ENCODE results near the gene IPO11. TPM values are rescaled to one million over a fixed set of nuclear protein-coding genes. Genes with fewer than 3 reads are reported as not detected.

Gene IPO11
- total and polyA plus RNA-seq, 2 donors, result 15.8 to 53.6 TPM

DNA sequence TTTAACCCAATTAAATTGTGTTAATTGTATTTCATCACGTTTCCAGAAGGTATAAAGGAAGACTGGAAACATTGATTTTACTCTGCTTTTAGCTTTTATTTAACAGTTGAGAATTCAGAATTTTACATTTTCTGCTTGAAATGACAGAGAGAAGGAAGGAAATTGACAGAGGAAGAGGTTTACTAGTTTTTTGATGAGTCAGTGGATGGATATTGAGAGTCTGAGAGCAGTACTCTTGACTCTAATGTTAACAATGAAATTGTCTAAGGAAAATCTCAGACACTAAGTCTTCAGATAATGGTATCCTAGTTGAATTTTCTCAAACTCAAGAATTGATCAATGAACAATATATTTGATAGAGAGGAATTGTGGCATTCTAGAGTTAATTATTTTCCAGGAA, 60.6 kb downstream of the IPO11 start:
- peaks cover 2% of the 10 kb centered on the region for H3K36me3 ChIP-seq (ENCODE audit: insufficient read depth)
- no peak overlapping the region for H3K27ac ChIP-seq (ENCODE audit: low read depth)
- WGBS, result 86% methylated on average over 1 of the region's 1 CpG
- no peaks in the 10 kb centered on the region for H3K4me1 ChIP-seq (ENCODE audit: insufficient read depth)
- no peak for DNase-seq (ENCODE audit: extremely low spot score)
- H3K4me3 ChIP-seq (ENCODE audit: low read depth, low read length), result no peak overlapping the region

DNA sequence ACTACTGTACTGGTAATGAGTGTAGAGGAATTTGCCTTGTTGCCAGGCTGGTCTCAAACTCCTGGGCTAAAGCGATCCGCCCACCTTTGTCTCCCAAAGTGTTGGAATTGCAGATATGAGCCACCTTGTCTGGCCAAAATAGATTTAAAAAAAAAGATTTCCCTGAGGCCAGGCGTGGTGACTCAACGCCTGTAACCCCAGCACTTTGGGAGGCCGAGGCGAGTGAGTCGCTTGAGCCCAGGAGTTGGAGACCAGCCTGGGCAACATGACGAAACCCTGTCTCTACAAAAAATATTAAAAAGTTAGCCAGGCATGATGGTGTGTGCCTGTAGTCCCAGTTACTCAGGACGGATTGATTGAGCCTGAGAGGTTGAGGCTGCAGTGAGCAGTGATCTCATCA, 62.5 kb downstream of the IPO11 start:
- Histone ChIP-seq H3K36me3 (ENCODE audit: insufficient read depth) (peaks cover 2% of the 10 kb centered on the region), H3K4me1 (ENCODE audit: insufficient read depth) (no peaks in the 10 kb centered on the region), H3K27ac (ENCODE audit: low read depth) (no peak overlapping the region), H3K4me3 (ENCODE audit: low read depth, low read length) (no peak overlapping the region)
- no peak for DNase-seq (ENCODE audit: extremely low spot score)
- WGBS, result 95% methylated on average over 9 of the region's 9 CpGs

DNA sequence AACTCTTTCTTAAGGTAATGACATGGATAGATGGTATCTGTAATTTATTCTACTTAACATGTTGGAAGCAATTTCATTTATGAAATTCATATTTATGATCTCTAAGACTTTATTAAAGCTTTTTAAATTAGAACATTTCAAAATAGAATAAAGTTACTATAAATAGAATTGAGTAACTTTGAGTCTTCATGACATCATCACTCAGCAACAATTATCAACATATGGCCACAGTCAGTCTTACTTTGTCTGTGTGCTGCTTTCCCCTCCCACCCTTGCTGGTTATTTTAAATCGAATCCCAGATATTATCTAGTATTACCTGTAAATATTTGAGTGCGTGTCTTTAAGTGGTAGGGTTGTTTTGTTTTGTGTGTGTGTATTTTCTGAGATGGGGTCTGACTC, 65.2 kb downstream of the IPO11 start:
- Histone ChIP-seq H3K4me3 (ENCODE audit: low read depth, low read length) (no peak overlapping the region), H3K4me1 (ENCODE audit: insufficient read depth) (no peaks in the 10 kb centered on the region), H3K36me3 (ENCODE audit: insufficient read depth) (peaks cover 2% of the 10 kb centered on the region), H3K27ac (ENCODE audit: low read depth) (no peak overlapping the region)
- WGBS, result 78% methylated on average over 2 of the region's 2 CpGs
- no peak for DNase-seq (ENCODE audit: extremely low spot score)

DNA sequence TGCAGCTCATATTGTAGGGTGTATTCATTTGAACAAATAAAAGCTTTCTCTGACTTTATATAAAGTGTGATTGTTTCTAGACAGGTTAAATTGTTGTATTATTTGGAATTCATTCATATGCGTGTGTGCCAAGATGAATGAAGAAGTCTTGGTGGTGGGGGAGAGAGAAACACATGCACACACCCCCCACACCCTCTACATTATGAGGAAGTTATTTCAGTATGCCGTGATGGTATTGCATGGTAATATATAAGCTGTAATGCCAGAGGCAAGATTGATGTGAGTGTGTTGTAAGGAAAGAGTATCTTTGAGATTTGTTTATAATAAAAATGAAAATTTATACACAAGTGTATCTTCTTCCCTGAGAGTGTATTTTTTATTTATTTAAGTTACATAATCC, 71.0 kb downstream of the IPO11 start:
- H3K4me1 ChIP-seq (ENCODE audit: insufficient read depth), result no peaks in the 10 kb centered on the region
- WGBS, result 55% methylated on average over 2 of the region's 2 CpGs
- no peak overlapping the region for H3K27ac ChIP-seq (ENCODE audit: low read depth)
- peaks cover 3% of the 10 kb centered on the region for H3K36me3 ChIP-seq (ENCODE audit: insufficient read depth)
- no peak overlapping the region for H3K4me3 ChIP-seq (ENCODE audit: low read depth, low read length)
- DNase-seq (ENCODE audit: extremely low spot score), result no peak

DNA sequence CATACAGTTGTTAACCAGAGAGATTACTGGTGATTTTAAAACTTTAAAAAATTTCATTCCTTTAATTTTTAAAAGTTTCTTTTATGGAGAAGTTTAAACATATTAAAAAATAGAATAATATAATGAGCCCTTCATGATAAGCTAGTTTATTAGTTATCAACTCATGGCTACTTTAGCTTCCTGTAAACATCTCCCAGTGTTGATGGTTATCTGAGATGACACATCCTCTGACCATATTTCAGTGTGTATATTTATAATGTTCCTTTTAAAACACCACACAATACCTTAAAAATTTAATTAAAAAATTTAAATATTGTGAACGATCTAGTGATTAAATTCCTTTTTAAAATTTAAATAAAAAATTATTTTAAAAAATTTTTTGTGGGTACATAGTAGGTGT, 74.1 kb downstream of the IPO11 start:
- Histone ChIP-seq H3K27ac (ENCODE audit: low read depth) (no peak overlapping the region), H3K36me3 (ENCODE audit: insufficient read depth) (peaks cover 3% of the 10 kb centered on the region), H3K4me1 (ENCODE audit: insufficient read depth) (no peaks in the 10 kb centered on the region), H3K4me3 (ENCODE audit: low read depth, low read length) (no peak overlapping the region)
- DNase-seq (ENCODE audit: extremely low spot score), result no peak
- 91% methylated on average over 1 of the region's 1 CpG for WGBS

DNA sequence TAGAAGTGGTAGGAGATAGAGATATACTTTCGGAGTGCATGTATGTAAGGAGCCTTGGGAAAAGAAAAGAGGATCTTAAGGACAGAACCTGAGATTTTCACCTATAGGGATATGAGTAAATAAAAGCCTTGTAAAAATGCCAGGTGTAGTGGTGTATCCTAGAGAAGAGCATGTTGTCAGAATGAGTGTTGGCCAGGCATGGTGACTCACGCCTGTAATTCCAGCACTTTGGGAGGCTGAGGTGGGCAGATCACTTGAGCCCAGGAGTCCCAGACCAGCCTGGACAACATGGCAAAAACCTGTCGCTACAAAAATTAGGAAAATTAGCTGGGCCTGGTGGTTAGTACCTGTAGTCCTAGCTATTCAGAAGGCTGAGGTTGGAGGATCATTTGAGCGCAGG, 76.0 kb downstream of the IPO11 start:
- H3K4me1 ChIP-seq (ENCODE audit: insufficient read depth), result no peaks in the 10 kb centered on the region
- H3K27ac ChIP-seq (ENCODE audit: low read depth), result no peak overlapping the region
- WGBS, result 96% methylated on average over 4 of the region's 4 CpGs
- no peak for DNase-seq (ENCODE audit: extremely low spot score)
- H3K4me3 ChIP-seq (ENCODE audit: low read depth, low read length), result no peak overlapping the region
- peaks cover 3% of the 10 kb centered on the region for H3K36me3 ChIP-seq (ENCODE audit: insufficient read depth)

DNA sequence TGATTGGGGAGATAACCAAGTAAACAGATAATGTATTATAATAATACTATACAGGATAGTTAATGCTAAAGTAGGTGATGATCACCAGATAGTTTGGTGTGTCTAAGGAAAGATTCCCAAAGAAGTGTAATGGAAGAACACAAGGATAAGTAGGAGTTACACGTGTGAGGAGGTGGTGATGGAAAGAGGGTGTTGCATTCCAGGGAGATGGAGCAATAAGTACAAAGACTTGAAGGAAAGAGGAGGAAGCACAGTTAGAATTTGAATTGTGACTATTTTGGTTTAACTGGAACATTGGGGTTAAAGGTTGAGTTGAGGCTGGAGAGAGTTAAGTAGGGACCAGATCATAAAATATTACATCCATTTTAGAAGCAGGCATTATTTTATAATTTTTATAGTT, 76.9 kb downstream of the IPO11 start:
- no peak for DNase-seq (ENCODE audit: extremely low spot score)
- no peak overlapping the region for H3K4me3 ChIP-seq (ENCODE audit: low read depth, low read length)
- H3K4me1 ChIP-seq (ENCODE audit: insufficient read depth), result no peaks in the 10 kb centered on the region
- H3K27ac ChIP-seq (ENCODE audit: low read depth), result no peak overlapping the region
- 58% methylated on average over 1 of the region's 1 CpG for WGBS
- H3K36me3 ChIP-seq (ENCODE audit: insufficient read depth), result peaks cover 3% of the 10 kb centered on the region

DNA sequence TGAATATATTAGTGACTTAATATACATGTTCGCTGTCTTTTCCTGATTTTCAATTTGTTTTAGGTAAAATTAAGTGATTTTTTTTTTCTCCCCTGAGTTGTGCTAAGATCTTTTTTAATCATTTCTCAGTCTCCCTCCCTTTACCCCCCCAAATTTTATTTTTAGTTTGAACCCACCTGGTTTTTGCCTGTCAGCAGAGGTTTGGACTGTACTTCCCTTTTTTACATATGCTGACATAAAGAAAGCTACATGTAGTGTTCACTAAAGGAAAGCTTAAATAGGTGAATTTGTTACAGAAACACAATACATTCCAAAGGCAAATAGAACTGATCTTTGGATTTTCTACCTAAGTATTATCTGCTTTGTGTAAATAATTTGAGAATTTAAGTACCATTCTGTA, 82.2 kb downstream of the IPO11 start:
- Histone ChIP-seq H3K36me3 (ENCODE audit: insufficient read depth) (no peaks in the 10 kb centered on the region), H3K27ac (ENCODE audit: low read depth) (no peak overlapping the region), H3K4me1 (ENCODE audit: insufficient read depth) (no peaks in the 10 kb centered on the region), H3K4me3 (ENCODE audit: low read depth, low read length) (no peak overlapping the region)
- DNase-seq (ENCODE audit: extremely low spot score), result no peak
- 100% methylated on average over 1 of the region's 1 CpG for WGBS

DNA sequence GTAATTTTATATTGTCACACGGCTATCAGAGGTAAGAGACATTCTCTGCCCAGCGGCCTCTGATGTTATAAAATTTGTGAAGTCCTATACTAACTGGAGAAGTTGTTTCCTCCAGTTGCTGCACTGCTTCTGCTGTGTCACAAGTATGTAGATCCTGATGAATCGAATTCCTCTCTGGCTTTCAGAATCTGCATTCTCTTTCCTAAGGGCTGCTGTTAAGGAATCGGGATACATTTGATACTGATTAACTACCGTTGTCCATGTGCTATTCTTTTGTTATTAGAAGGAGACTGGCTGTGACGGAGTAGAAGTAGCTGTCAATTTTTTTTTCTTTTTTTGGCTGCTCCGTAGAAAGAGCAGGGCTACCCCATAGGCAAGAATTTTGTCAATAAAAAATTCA, 84.3 kb downstream of the IPO11 start:
- 94% methylated on average over 7 of the region's 7 CpGs for WGBS
- no peaks in the 10 kb centered on the region for H3K4me1 ChIP-seq (ENCODE audit: insufficient read depth)

DNA sequence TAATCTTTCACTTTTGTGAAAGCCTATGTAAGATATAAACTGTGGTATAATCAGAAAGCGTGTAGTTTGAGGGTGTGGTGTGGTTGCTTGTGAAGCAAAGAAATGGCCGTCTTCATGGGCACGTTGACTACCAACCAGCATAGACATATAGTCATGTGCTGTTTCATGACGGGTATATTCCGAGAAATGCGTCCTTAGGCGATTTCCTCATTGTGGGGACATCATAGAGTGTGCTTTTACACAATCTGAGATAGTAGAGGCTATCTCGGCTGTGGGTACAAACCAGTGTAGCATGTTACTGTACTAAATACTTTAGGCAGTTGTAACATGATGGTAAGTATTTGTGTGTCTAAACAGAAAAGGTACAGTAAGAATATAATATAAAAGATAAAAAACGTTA, 86.4 kb downstream of the IPO11 start:
- H3K4me1 ChIP-seq (ENCODE audit: insufficient read depth), result no peaks in the 10 kb centered on the region
- 85% methylated on average over 9 of the region's 9 CpGs for WGBS
- H3K27ac ChIP-seq (ENCODE audit: low read depth), result no peak overlapping the region
- no peak for DNase-seq (ENCODE audit: extremely low spot score)
- no peak overlapping the region for H3K4me3 ChIP-seq (ENCODE audit: low read depth, low read length)
- H3K36me3 ChIP-seq (ENCODE audit: insufficient read depth), result no peaks in the 10 kb centered on the region

More for the DNA sequence above, 84.3 kb downstream of the IPO11 start:
- Histone ChIP-seq H3K36me3 (ENCODE audit: insufficient read depth) (no peaks in the 10 kb centered on the region), H3K27ac (ENCODE audit: low read depth) (no peak overlapping the region), H3K4me3 (ENCODE audit: low read depth, low read length) (no peak overlapping the region)
- DNase-seq (ENCODE audit: extremely low spot score), result no peak

DNA sequence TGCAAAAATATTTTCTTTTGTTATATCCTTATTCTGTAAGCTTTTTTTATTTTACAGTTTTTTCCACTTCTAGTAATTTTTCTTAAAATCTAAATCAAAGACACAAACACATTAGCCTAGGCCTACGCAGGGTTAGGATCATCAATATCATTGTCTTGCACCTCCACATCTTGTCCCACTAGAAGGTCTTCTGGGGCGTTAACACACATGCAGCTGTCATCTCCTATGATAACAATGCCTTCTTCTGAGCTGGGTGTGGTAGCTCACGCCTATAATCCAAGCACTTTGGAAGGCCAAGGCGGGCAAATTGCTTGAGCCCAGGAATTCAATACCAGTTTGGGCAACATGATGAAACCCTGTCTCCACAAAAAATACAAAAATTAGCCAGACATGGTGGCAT, 87.2 kb downstream of the IPO11 start:
- DNase-seq (ENCODE audit: extremely low spot score), result no peak
- H3K27ac ChIP-seq (ENCODE audit: low read depth), result no peak overlapping the region
- no peak overlapping the region for H3K4me3 ChIP-seq (ENCODE audit: low read depth, low read length)
- H3K4me1 ChIP-seq (ENCODE audit: insufficient read depth), result no peaks in the 10 kb centered on the region
- H3K36me3 ChIP-seq (ENCODE audit: insufficient read depth), result no peaks in the 10 kb centered on the region
- WGBS, result 98% methylated on average over 4 of the region's 4 CpGs

DNA sequence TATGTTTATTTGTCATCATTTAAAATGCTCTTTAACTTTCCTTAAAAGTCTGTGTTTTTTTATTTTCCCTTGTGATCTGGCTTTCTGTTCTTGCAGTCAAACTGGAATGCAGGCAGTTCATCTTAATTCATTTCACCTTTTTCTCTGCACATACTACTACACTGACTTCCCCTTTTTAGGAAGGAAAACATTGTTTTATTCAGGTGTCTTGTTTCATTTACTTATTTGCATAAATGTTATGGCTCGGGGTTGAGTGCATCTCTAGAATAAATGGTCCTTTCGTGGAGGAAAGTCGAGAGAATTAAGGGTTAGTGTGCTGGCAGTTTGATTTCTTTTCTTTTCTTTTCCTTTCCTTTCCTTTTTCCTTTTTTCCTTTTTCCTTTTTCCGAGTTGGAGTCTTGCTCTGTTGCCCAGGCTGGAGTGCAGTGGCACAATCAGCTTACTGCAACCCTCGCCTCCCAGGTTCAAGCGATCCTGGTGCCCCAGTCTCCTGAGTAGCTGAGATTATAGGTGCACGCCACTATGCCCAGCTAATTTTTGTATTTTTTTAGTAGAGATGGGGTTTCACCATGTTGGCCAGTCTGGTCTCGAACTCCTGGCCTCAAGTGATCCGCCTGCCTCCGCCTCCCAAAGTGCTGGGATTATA, 90.0 kb downstream of the IPO11 start:
- H3K27ac ChIP-seq (ENCODE audit: low read depth), result no peak overlapping the region
- peaks cover 1% of the 10 kb centered on the region for H3K36me3 ChIP-seq (ENCODE audit: insufficient read depth)
- DNase-seq (ENCODE audit: extremely low spot score), result no peak
- H3K4me1 ChIP-seq (ENCODE audit: insufficient read depth), result no peaks in the 10 kb centered on the region
- 96% methylated on average over 10 of the region's 10 CpGs for WGBS
- H3K4me3 ChIP-seq (ENCODE audit: low read depth, low read length), result no peak overlapping the region

DNA sequence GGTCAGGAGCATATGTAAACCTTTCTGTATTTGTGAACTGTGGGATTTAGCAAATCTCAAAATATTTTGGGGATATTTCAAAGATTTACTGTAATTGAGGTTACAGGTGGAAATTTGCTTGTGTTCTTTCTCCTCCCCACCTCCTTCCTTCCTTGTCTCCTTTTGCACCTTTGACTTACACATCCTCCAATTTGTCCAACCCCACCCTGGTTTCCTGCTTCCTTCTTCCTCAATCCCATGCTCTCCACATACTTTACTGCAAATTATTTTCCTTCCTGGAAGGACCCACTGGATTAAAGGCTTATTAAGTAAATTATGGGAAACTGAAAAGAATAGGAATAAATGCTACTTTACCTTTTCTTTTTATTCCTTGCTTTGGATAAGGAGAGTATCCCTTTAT, 91.6 kb downstream of the IPO11 start:
- no peak for DNase-seq (ENCODE audit: extremely low spot score)
- Histone ChIP-seq H3K4me1 (ENCODE audit: insufficient read depth) (no peaks in the 10 kb centered on the region), H3K27ac (ENCODE audit: low read depth) (no peak overlapping the region), H3K4me3 (ENCODE audit: low read depth, low read length) (no peak overlapping the region), H3K36me3 (ENCODE audit: insufficient read depth) (peaks cover 1% of the 10 kb centered on the region)

DNA sequence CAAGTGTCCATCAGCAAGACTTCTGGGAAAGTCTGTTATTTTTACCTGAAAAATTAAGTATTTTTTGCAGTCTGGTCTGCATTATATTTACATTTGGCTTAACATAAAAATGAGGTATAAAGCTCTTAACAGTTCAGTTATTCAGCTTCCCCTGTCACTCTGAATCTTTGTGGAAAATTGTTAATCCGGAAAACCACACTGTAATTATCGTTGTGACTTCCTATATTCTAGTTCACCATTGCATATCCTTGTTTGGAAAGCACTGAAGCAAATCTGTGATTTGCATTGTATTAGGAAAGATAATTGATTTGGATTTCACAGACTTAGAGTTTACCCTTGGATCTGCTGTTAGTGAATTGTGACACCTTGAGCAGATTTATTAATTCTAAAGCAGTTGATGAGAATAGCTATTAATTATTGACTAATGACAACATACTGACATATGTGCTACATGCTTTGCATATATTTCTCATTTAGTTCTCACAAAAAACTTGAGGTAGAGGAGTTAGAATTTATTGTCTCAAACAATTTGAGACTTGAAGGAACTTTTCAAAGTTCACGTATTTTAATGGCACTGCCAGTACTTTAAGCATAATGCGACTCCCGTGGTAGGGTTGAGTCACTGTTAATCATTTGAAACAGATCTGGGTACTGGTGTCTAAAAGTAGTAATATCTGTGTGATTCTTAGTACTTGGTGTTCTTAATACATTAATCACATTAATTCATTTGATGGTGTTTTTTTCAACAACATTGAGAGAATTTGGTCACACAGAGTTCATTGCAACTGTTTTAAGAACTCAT, 94.3 kb downstream of the IPO11 start:
- Histone ChIP-seq H3K4me3 (ENCODE audit: low read depth, low read length) (no peak overlapping the region), H3K4me1 (ENCODE audit: insufficient read depth) (no peaks in the 10 kb centered on the region), H3K27ac (ENCODE audit: low read depth) (no peak overlapping the region), H3K36me3 (ENCODE audit: insufficient read depth) (peaks cover 1% of the 10 kb centered on the region)
- 90% methylated on average over 5 of the region's 5 CpGs for WGBS
- no peak for DNase-seq (ENCODE audit: extremely low spot score)
